Hepatocyte (in vitro differentiated cells): ENCODE measurements around the gene PWWP2B. TPM values are rescaled to one million over a fixed set of nuclear protein-coding genes. Genes with fewer than 3 reads are reported as not detected.

Source experiments
- DNase-seq: peaks from one replicate; pipeline ENCODE4 v3.0.0-alpha.2; 2016; ENCODE audit warnings: low spot score
- H2AFZ ChIP-seq: fragments of 200-600 bp; sonication (generic); 2 replicates; pipeline ENCODE4 v1.6.0; 2016; ENCODE audit warnings: antibody characterized with exemption, mild to moderate bottlenecking
- H3K27ac ChIP-seq: fragments of 200-600 bp; sonication (generic); 2 replicates; pipeline ENCODE4 v1.5.1; 2016; ENCODE audit warnings: mild to moderate bottlenecking
- H3K27me3 ChIP-seq: fragments of 200-600 bp; sonication (generic); 2 replicates; pipeline ENCODE4 v1.6.1; 2016
- H3K36me3 ChIP-seq: fragments of 200-600 bp; sonication (generic); replicated peaks from 2 replicates; pipeline ENCODE4 v1.5.1; 2016; ENCODE audit warnings: low read depth; ENCODE audit not compliant: insufficient read depth
- H3K4me1 ChIP-seq: fragments of 200-600 bp; sonication (generic); 2 replicates; pipeline ENCODE4 v1.5.1; 2016; ENCODE audit warnings: mild to moderate bottlenecking, moderate library complexity; ENCODE audit not compliant: insufficient read depth
- H3K4me2 ChIP-seq: fragments of 200-600 bp; sonication (generic); 2 replicates; pipeline ENCODE4 v1.6.0; 2016
- H3K4me3 ChIP-seq: fragments of 200-600 bp; sonication (generic); 2 replicates; pipeline ENCODE4 v1.5.1; 2016; ENCODE audit warnings: mild to moderate bottlenecking
- H3K79me2 ChIP-seq: fragments of 200-600 bp; sonication (generic); 2 replicates; pipeline ENCODE4 v1.6.0; 2017; ENCODE audit warnings: mild to moderate bottlenecking
- H3K9me2 ChIP-seq: fragments of 200-600 bp; sonication (generic); replicated peaks from 2 replicates; pipeline ENCODE4 v1.6.0; 2017; ENCODE audit warnings: mild to moderate bottlenecking; ENCODE audit not compliant: insufficient read depth
- H3K9me3 ChIP-seq: fragments of 200-600 bp; sonication (generic); 2 replicates; pipeline ENCODE4 v1.5.1; 2016; ENCODE audit warnings: low read depth, mild to moderate bottlenecking
- H4K20me1 ChIP-seq: fragments of 200-600 bp; sonication (generic); 2 replicates; pipeline ENCODE4 v1.6.0; 2016; ENCODE audit warnings: mild to moderate bottlenecking; ENCODE audit not compliant: insufficient read depth, poor library complexity, severe bottlenecking
- EZH2 ChIP-seq: fragments of 200-600 bp; sonication (generic); IDR thresholded peaks from 2 replicates; pipeline ENCODE4 v1.6.1; 2016; ENCODE audit warnings: antibody characterized with exemption, mild to moderate bottlenecking, borderline replicate concordance
- EZH2phosphoT487 ChIP-seq: fragments of 200-600 bp; sonication (generic); IDR thresholded peaks from one replicate; pipeline ENCODE4 v1.6.1; 2018; ENCODE audit warnings: antibody characterized with exemption, mild to moderate bottlenecking, low read depth, moderate library complexity; ENCODE audit not compliant: unreplicated experiment, severe bottlenecking
- WGBS: methylation state at CpG from one replicate; pipeline ENCODE4 v1.1.6; 2016; ENCODE audit warnings: low lambda C conversion rate; ENCODE audit errors: missing lambda C conversion rate; 5-methylcytosine and 5-hydroxymethylcytosine counted together
- polyA plus RNA-seq: library from polyadenylated mRNA; unstranded; fragments of >200 nt; fragmentation: Nextera tagmentation; extraction: Ambion mirVana; gene quantifications from 2 replicates; pipeline ENCODE4 v1.2.1, GENCODE V29; 2016
- total RNA-seq: library from RNA; depleted of rRNA; stranded (reverse); fragments of >200 nt; gene quantifications from 2 replicates; pipeline ENCODE4 v1.2.3, GENCODE V29; 2014
- TF ChIP-seq, protein P1 (sequence below): fragments of 200-600 bp; sonication (generic); IDR thresholded peaks from 2 replicates; pipeline ENCODE4 v1.5.1; 2016; ENCODE audit warnings: antibody characterized with exemption, mild to moderate bottlenecking; ENCODE audit not compliant: poor library complexity

The PWWP2B gene
- total and polyA plus RNA-seq, 2 experiments from 2014 or later: 10.7 to 18.0 TPM

- DNase-seq: no peak
- Histone ChIP-seq H3K27me3 (no peaks in the 10 kb centered on the region), H4K20me1 (no peaks in the 10 kb centered on the region), H3K9me2 (no peaks in the 10 kb centered on the region), H3K9me3 (no peaks in the 10 kb centered on the region), H3K79me2 (no peaks in the 10 kb centered on the region), H3K4me2 (no peak overlapping the region), H3K27ac (no peak overlapping the region), H2AFZ (no peak overlapping the region), H3K36me3 (no peaks in the 10 kb centered on the region), H3K4me3 (no peak overlapping the region), H3K4me1 (no peaks in the 10 kb centered on the region)
- no peak for TF ChIP-seq EZH2phosphoT487
- TF ChIP-seq EZH2: no peak
- TF ChIP-seq, protein P1, sequence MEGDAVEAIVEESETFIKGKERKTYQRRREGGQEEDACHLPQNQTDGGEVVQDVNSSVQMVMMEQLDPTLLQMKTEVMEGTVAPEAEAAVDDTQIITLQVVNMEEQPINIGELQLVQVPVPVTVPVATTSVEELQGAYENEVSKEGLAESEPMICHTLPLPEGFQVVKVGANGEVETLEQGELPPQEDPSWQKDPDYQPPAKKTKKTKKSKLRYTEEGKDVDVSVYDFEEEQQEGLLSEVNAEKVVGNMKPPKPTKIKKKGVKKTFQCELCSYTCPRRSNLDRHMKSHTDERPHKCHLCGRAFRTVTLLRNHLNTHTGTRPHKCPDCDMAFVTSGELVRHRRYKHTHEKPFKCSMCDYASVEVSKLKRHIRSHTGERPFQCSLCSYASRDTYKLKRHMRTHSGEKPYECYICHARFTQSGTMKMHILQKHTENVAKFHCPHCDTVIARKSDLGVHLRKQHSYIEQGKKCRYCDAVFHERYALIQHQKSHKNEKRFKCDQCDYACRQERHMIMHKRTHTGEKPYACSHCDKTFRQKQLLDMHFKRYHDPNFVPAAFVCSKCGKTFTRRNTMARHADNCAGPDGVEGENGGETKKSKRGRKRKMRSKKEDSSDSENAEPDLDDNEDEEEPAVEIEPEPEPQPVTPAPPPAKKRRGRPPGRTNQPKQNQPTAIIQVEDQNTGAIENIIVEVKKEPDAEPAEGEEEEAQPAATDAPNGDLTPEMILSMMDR: no peak
- 83% methylated on average over 26 of the region's 26 CpGs for WGBS
Measured at GRCh38 chr10:132375116-132375794, 21.7 kb upstream of the PWWP2B start.

DNA sequence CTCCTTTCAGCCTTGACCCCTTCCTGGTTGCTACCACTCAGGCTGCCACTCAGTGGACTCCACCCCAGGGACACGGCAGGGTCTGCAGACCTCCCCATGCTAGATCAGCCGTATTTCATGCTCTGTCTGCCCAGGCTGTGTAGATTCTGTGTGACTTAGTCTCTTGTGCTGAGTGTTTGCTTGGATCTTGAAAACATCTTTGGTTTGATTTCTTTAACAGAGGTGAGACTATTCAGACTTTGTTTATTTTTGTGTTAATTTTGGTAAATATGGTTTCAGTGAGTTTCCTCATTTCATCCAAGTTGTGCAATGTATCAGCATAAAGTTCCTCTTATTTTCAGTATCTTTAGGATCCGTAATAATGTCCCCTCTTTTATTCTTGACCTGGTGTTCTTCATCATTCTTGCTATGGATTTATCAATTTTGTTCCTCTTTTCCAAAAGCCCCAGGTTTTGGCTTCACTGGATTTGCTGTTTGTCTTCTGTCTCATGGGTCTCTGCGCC lies 21.2 kb upstream of the PWWP2B start:
- H2AFZ ChIP-seq: no peak overlapping the region
- H3K4me1 ChIP-seq: no peaks in the 10 kb centered on the region
- H4K20me1 ChIP-seq: no peaks in the 10 kb centered on the region
- no peak for DNase-seq
- no peaks in the 10 kb centered on the region for H3K36me3 ChIP-seq
- no peaks in the 10 kb centered on the region for H3K79me2 ChIP-seq
- H3K9me3 ChIP-seq: no peaks in the 10 kb centered on the region
- H3K27ac ChIP-seq: no peak overlapping the region
- H3K4me2 ChIP-seq: no peak overlapping the region
- no peaks in the 10 kb centered on the region for H3K27me3 ChIP-seq
- 77% methylated on average over 4 of the region's 4 CpGs for WGBS
- TF ChIP-seq, protein P1: no peak
- TF ChIP-seq EZH2phosphoT487: no peak
- no peak for TF ChIP-seq EZH2
- H3K4me3 ChIP-seq: no peak overlapping the region
- no peaks in the 10 kb centered on the region for H3K9me2 ChIP-seq

DNA sequence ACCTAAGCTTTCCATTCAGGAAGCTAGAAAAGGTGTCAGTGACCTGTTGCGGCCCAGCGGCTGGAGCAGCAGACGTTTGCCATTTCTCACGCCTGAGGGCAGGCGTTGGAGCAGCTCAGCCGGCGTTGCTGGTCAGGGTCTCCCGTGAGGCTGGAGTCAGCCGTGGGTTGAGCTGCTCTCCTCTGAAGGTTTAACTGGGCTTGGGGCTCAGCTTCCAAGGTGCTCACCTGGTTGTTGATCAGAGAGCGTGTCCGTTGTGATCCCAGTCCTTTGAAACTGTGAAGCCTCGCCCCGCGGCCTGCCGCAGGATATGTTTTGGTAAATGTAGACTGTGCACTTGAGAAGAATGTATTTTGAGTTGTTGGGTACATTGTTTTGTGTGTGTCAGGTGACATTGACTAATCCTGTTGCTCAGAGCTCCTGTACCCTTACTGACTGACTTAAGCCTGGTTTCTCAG lies 20.6 kb upstream of the PWWP2B start:
- Histone ChIP-seq H3K4me3 (no peak overlapping the region), H3K27ac (no peak overlapping the region), H2AFZ (no peak overlapping the region), H3K9me3 (no peaks in the 10 kb centered on the region), H3K4me2 (no peak overlapping the region), H3K36me3 (no peaks in the 10 kb centered on the region), H3K79me2 (no peaks in the 10 kb centered on the region), H3K9me2 (no peaks in the 10 kb centered on the region), H3K27me3 (no peaks in the 10 kb centered on the region), H3K4me1 (no peaks in the 10 kb centered on the region), H4K20me1 (no peaks in the 10 kb centered on the region)
- 76% methylated on average over 15 of the region's 15 CpGs for WGBS
- TF ChIP-seq, protein P1: no peak
- TF ChIP-seq EZH2 (no peak), EZH2phosphoT487 (no peak)
- no peak for DNase-seq
